ENCODE results near the gene ZNF324. TPM values are rescaled to one million over a fixed set of nuclear protein-coding genes. Genes with fewer than 3 reads are reported as not detected.

ZNF324 gene
- total and polyA plus RNA-seq, 2 of the 8 experiments (the other 6 are each of a cell fraction or from before 2014, with no cell fraction given): 5.1 to 5.8 TPM

GRCh38 chr19:58460039-58460438 lies 6.8 kb upstream of the ZNF324 start (continued):
- TF ChIP-seq TAF1 (IDR thresholded peaks at IDR 0.05; ENCODE audit: low read depth, low read length): no peak
- TF ChIP-seq CTBP2 (IDR thresholded peaks at IDR 0.05; ENCODE audit: borderline replicate concordance, insufficient read depth, insufficient read length, low read length): no peak
- no peak for TF ChIP-seq ATF3 (IDR thresholded peaks at IDR 0.05; ENCODE audit: insufficient read depth, low read depth, low read length)
- TF ChIP-seq KDM5A (IDR thresholded peaks at IDR 0.05; ENCODE audit: low read length): no peak
